Thoracic aorta (tissue), 2 donors: ENCODE measurements around the gene MAP1LC3B2. TPM values are rescaled to one million over a fixed set of nuclear protein-coding genes. Genes with fewer than 3 reads are reported as not detected.

ENCODE experiments used
- ATAC-seq: fragments of 150-250 bp; one replicate; pipeline ENCODE4 v1.8.0; 2017; ENCODE audit warnings: low read depth; ENCODE audit not compliant: insufficient number of reproducible peaks, low FRiP score
- DNase-seq: peaks from one replicate; pipeline ENCODE4 v3.0.0-alpha.2; 2020; ENCODE audit warnings: low spot score
- H3K27ac ChIP-seq, 2 donors: fragments of 200-600 bp; sonication (generic); 1 replicate in 1 of 2; 2 replicates in 1 of 2; pipeline ENCODE4 v1.5.1; 2016; ENCODE audit warnings: mild to moderate bottlenecking in 2 of 2, moderate library complexity in 2 of 2
- H3K27me3 ChIP-seq: fragments of 200-600 bp; sonication (generic); replicated peaks from 2 replicates; pipeline ENCODE4 v1.6.0; 2016; ENCODE audit warnings: mild to moderate bottlenecking; ENCODE audit not compliant: insufficient read depth
- H3K36me3 ChIP-seq: fragments of 200-600 bp; sonication (generic); one replicate; pipeline ENCODE4 v1.5.1; 2016
- H3K4me1 ChIP-seq, 2 donors: fragments of 200-600 bp; sonication (generic); 1 replicate in 1 of 2; 2 replicates in 1 of 2; pipeline versions ENCODE4 v1.5.1 to v1.6.0; 2016; ENCODE audit warnings: low read depth in 2 of 2, mild to moderate bottlenecking in 1 of 2; ENCODE audit not compliant: control insufficient read depth in 1 of 2
- H3K4me3 ChIP-seq: fragments of 200-600 bp; sonication (generic); 2 replicates; pipeline ENCODE4 v1.5.1; 2016; ENCODE audit warnings: mild to moderate bottlenecking
- H3K9me3 ChIP-seq: fragments of 200-600 bp; sonication (generic); 2 replicates; pipeline ENCODE4 v1.5.1; 2016
- total RNA-seq, 2 donors: library from RNA; depleted of rRNA; stranded (reverse); fragments of >200 nt; gene quantifications; one replicate each; pipeline versions ENCODE4 v1.1.0 to v1.2.3, GENCODE V29; 2016
- TF ChIP-seq, protein P1 (sequence below): fragments of 200-600 bp; sonication (generic); IDR thresholded peaks from one replicate; pipeline ENCODE4 v1.5.1; 2019; ENCODE audit warnings: antibody characterized with exemption

MAP1LC3B2 gene
- total RNA-seq, result 1 to 10 TPM in 1 of 2 donors, not detected in 1; 1.5 TPM

DNA sequence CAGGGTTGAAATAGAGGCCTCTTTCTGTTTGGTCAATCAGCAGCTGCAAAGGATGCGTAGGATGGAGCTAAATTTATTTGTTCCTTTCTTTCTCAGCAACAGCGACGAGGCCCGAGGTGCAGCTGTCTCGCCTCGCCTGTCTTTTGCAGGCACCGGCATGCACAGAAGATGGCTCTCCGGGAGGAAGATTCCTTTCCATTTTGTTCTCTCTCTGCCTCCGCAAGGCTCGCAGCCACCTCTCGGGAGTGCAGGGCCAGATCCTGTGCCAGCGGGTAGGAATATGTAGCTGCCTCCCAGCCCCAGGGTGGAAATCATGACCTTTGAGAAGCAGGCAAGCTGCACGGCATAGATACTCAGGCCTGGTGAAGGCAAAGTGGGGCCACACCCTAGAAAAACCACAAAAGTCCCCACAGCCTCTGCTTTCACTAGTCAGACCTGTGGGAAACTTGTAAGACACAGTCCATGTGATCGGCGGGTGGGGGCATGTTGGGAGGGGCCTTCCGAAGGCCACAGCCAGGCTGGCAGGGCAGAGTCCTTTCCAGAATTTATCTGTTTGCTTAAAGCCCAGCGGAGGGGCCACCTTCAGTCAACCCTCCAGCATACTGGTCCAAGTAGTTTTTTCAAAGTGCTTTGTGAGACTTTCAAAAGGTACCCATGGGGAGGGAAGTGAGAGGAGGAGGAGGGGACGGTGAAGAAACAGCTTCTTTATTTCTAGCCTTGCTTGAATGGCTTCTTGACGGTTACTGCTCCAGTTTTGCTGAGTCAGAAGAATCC, at the start of gene MAP1LC3B2:
MAP1LC3B2 (plus strand) TSS at position 220 of the 774 bp plus-strand sequence. CDS start 16,562 bp downstream, outside the sequence.
- TF ChIP-seq, protein P1, sequence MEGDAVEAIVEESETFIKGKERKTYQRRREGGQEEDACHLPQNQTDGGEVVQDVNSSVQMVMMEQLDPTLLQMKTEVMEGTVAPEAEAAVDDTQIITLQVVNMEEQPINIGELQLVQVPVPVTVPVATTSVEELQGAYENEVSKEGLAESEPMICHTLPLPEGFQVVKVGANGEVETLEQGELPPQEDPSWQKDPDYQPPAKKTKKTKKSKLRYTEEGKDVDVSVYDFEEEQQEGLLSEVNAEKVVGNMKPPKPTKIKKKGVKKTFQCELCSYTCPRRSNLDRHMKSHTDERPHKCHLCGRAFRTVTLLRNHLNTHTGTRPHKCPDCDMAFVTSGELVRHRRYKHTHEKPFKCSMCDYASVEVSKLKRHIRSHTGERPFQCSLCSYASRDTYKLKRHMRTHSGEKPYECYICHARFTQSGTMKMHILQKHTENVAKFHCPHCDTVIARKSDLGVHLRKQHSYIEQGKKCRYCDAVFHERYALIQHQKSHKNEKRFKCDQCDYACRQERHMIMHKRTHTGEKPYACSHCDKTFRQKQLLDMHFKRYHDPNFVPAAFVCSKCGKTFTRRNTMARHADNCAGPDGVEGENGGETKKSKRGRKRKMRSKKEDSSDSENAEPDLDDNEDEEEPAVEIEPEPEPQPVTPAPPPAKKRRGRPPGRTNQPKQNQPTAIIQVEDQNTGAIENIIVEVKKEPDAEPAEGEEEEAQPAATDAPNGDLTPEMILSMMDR, result no peak
- peaks cover 5% of the 10 kb centered on the region for H3K9me3 ChIP-seq
- DNase-seq (no peak), ATAC-seq (no peak)
- no peaks in the 10 kb centered on the region for H3K27me3 ChIP-seq
- no peak within 1 kb of the TSS for H3K27ac ChIP-seq
- no peaks in the 10 kb centered on the region for H3K36me3 ChIP-seq
- H3K4me3 ChIP-seq, result no peak within 1 kb of the TSS
- no peaks in the 10 kb centered on the region for H3K4me1 ChIP-seq

DNA sequence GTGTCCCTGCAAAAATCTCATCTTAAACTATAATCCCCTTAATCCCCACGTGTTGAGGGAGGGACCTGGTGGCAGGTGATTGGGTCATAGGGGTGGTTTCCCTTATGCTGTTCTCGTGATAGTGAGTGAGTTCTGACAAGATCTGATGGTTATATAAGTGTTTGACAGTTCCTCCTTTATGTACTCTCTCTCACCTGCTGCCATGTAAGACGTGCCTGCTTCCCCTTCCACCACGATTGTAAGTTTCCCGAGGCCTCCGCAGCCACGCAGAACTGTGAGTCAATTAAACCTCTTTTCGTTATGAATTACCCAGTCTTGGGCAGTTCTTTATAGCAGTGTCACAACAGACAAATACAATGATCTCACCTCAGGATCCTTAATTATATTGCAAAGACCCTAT, 45.2 kb upstream of the MAP1LC3B2 start:
- Histone ChIP-seq H3K4me1 (no peaks in the 10 kb centered on the region), H3K27me3 (no peaks in the 10 kb centered on the region), H3K4me3 (no peak overlapping the region), H3K36me3 (no peaks in the 10 kb centered on the region), H3K27ac (no peak overlapping the region), H3K9me3 (no peaks in the 10 kb centered on the region)
- DNase-seq (no peak), ATAC-seq (no peak)
- TF ChIP-seq, protein P1, result no peak

DNA sequence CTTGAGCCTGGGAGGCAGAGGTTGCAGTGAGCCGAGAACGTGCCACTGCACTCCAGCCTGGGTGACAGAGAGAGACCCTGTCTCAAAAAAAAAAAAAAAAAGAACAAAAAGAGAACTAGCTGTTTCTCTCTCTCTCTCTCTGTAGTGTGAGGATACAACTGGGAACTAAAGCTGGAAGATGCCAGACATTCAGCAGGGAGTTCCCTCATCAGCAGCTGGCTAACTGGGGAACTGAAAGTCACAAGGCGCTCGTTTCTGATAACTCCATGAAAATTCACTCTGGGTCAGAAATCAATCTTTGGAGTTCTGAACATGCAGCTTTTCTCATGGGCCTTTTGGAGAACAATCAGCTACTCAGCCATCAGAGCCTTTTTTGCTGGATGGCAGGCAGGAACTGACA, 43.5 kb upstream of the MAP1LC3B2 start:
- no peaks in the 10 kb centered on the region for H3K36me3 ChIP-seq
- TF ChIP-seq, protein P1, result no peak
- H3K9me3 ChIP-seq, result no peaks in the 10 kb centered on the region
- DNase-seq (no peak), ATAC-seq (no peak)
- H3K4me3 ChIP-seq, result no peak overlapping the region
- H3K4me1 ChIP-seq, result no peaks in the 10 kb centered on the region
- no peak overlapping the region for H3K27ac ChIP-seq
- no peaks in the 10 kb centered on the region for H3K27me3 ChIP-seq

DNA sequence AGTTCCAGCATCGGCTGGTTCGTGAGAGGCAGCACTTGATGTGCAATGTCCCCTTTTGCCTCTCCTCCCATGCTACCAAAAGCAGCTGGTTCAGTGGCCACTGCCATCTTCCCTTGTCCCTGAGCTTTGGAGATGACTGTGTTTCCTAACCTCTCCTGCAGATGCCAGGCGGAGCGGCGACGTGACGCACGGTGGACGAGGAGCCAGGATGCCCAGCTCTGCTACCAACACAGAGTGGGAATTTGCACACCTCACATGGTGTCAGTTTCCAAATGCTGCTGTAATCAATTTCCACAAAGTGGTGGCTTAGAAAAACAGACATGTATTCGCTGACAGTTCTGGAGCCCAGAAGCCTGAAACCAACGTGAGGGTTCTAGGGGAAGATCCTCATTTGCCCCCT, 42.5 kb upstream of the MAP1LC3B2 start:
- Histone ChIP-seq H3K27ac (no peak overlapping the region), H3K36me3 (no peaks in the 10 kb centered on the region), H3K9me3 (no peaks in the 10 kb centered on the region), H3K4me1 (no peaks in the 10 kb centered on the region), H3K4me3 (no peak overlapping the region), H3K27me3 (no peaks in the 10 kb centered on the region)
- ATAC-seq (no peak), DNase-seq (no peak)
- TF ChIP-seq, protein P1, result no peak

DNA sequence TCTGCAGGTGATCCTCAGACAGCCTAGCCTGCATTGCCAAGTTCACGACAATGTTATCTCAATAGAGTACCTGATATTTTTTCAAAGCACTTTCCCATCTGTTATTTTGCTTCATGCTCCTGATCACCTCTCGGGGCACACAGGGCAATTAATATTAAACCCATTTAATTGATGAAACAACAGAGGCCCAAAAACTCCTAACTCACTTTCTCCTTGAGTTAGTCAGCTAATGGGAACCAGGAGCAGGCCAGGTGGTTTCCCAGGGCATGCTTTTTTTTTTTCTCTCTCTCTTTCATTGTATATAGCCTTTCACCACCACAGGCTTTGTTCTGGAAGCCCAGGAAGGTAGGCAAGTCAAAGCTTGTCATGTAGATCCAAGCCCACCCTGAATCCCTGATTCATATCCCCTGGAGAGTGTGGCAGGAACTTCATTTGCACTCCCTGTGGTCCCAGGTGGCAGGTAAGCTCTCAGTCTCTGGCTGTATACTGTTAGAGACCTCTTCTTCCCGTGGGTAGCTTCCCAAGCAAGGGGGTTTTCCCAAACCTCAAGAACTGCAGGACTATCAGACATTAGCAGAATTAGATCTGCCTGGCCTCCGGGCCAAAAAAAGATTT, 41.6 kb upstream of the MAP1LC3B2 start:
- H3K4me1 ChIP-seq, result no peaks in the 10 kb centered on the region
- ATAC-seq, result no peak
- H3K4me3 ChIP-seq, result no peak overlapping the region
- no peaks in the 10 kb centered on the region for H3K9me3 ChIP-seq
- no peaks in the 10 kb centered on the region for H3K36me3 ChIP-seq
- H3K27me3 ChIP-seq, result no peaks in the 10 kb centered on the region
- TF ChIP-seq, protein P1, result no peak
- no peak overlapping the region for H3K27ac ChIP-seq
- no peak for DNase-seq
